ENCODE data around the gene RUNX1.
"Not testable (repeated sequence)": the region's sequence is repeated elsewhere in the genome, so short reads cannot be mapped to it uniquely, and the experiment has no call there.

The RUNX1 gene

GRCh38 chr21:34966881-34967280, 82.2 kb downstream of the RUNX1 start:
- DNase-seq: not testable (repeated sequence)

GRCh38 chr21:34965200-34966174, 83.6 kb downstream of the RUNX1 start:
- no peak for DNase-seq

- DNase-seq: no peak
These were observed 86.4 kb downstream of the RUNX1 start for GRCh38 chr21:34962586-34963222.

- DNase-seq: no peak
These were observed 87.0 kb downstream of the RUNX1 start for GRCh38 chr21:34962136-34962535.

- DNase-seq: no peak
These were observed 88.4 kb downstream of the RUNX1 start for GRCh38 chr21:34960687-34961086.

- no peak for DNase-seq
These were observed 89.5 kb downstream of the RUNX1 start for GRCh38 chr21:34959607-34960006.

- no peak for DNase-seq
These were observed 91.1 kb downstream of the RUNX1 start for GRCh38 chr21:34958040-34958439.

GRCh38 chr21:34956416-34957316, 92.4 kb downstream of the RUNX1 start:
- no peak for DNase-seq

GRCh38 chr21:34953950-34954349, 95.2 kb downstream of the RUNX1 start:
- no peak for DNase-seq

- no peak for DNase-seq
These were observed 96.4 kb downstream of the RUNX1 start for GRCh38 chr21:34952701-34953100.

GRCh38 chr21:34951868-34952267, 97.2 kb downstream of the RUNX1 start:
- not testable (repeated sequence) for DNase-seq

GRCh38 chr21:34950980-34951379, 98.1 kb downstream of the RUNX1 start:
- no peak for DNase-seq

GRCh38 chr21:34949499-34949898, 99.6 kb downstream of the RUNX1 start:
- DNase-seq: no peak

GRCh38 chr21:34949030-34949429, 100.1 kb downstream of the RUNX1 start:
- no peak for DNase-seq

- no peak for DNase-seq
These were observed 100.9 kb downstream of the RUNX1 start for GRCh38 chr21:34948157-34948556.

- DNase-seq: no peak
These were observed 102.1 kb downstream of the RUNX1 start for GRCh38 chr21:34946916-34947534.

GRCh38 chr21:34946385-34946840, 102.7 kb downstream of the RUNX1 start:
- DNase-seq: no peak

GRCh38 chr21:34945288-34945687, 103.8 kb downstream of the RUNX1 start:
- DNase-seq: no peak

- DNase-seq: no peak
These were observed 104.9 kb downstream of the RUNX1 start for GRCh38 chr21:34944015-34944755.

GRCh38 chr21:34942911-34943310, 106.2 kb downstream of the RUNX1 start:
- DNase-seq: no peak

GRCh38 chr21:34941162-34941561, 107.9 kb downstream of the RUNX1 start:
- no peak for DNase-seq

All from activated effector memory CD4-positive, alpha-beta T cell treated with Interleukin-2 at 50 U/mL for 16 hours (primary cell).